Measurements from ENCODE around the gene OR56A3.
"Not testable (repeated sequence)": the region's sequence is repeated elsewhere in the genome, so short reads cannot be mapped to it uniquely, and the experiment has no call there.

The OR56A3 gene

GRCh38 chr11:5941951-5942350 lies at the start of gene OR56A3:
Gene OR56A3, plus strand, starts transcription at chr11:5942251. Its CDS starts 5,096 bp downstream, at chr11:5947347.
- no peak for DNase-seq

- no peak for DNase-seq
These were observed 49.1 kb upstream of the OR56A3 start, which contains the start of gene OR52E5 for GRCh38 chr11:5892908-5893307. Gene OR52E5, plus strand, starts transcription at chr11:5893208. Its CDS starts 7,569 bp downstream, at chr11:5900777.

GRCh38 chr11:5899534-5899933 lies 42.5 kb upstream of the OR56A3 start:
- DNase-seq: no peak

GRCh38 chr11:5910540-5910939 lies 31.5 kb upstream of the OR56A3 start:
- no peak for DNase-seq

GRCh38 chr11:5922749-5923426 lies 19.2 kb upstream of the OR56A3 start:
- DNase-seq: no peak

GRCh38 chr11:5923427-5923776 lies 18.6 kb upstream of the OR56A3 start:
- no peak for DNase-seq

GRCh38 chr11:5923794-5924193 lies 18.3 kb upstream of the OR56A3 start:
- DNase-seq: no peak

- DNase-seq: no peak
These were observed 13.8 kb upstream of the OR56A3 start for GRCh38 chr11:5928271-5928670.

GRCh38 chr11:5928811-5929210 lies 13.2 kb upstream of the OR56A3 start:
- no peak for DNase-seq

- DNase-seq: no peak
These were observed 12.3 kb upstream of the OR56A3 start for GRCh38 chr11:5929571-5930368.

- no peak for DNase-seq
These were observed 11.4 kb upstream of the OR56A3 start for GRCh38 chr11:5930614-5931013.

GRCh38 chr11:5931061-5931460 lies 11.0 kb upstream of the OR56A3 start:
- DNase-seq: no peak

GRCh38 chr11:5932671-5933070 lies 9.4 kb upstream of the OR56A3 start:
- no peak for DNase-seq

- no peak for DNase-seq
These were observed 8.9 kb upstream of the OR56A3 start for GRCh38 chr11:5933116-5933515.

- no peak for DNase-seq
These were observed 4.0 kb upstream of the OR56A3 start for GRCh38 chr11:5937868-5938602.

- no peak for DNase-seq
These were observed 3.5 kb upstream of the OR56A3 start for GRCh38 chr11:5938603-5938965.

- no peak for DNase-seq
These were observed 1.3 kb upstream of the OR56A3 start for GRCh38 chr11:5940748-5941147.

- DNase-seq: no peak
These were observed 13.5 kb downstream of the OR56A3 start for GRCh38 chr11:5955586-5955985.

- DNase-seq: not testable (repeated sequence)
These were observed 18.8 kb downstream of the OR56A3 start for GRCh38 chr11:5960704-5961320.

- no peak for DNase-seq
These were observed 24.9 kb downstream of the OR56A3 start for GRCh38 chr11:5966958-5967357.

- DNase-seq: no peak
These were observed 25.7 kb downstream of the OR56A3 start for GRCh38 chr11:5967708-5968107.

GRCh38 chr11:5968394-5968793 lies 26.3 kb downstream of the OR56A3 start, which contains the start of gene OR56A5:
Gene OR56A5, minus strand, starts transcription at chr11:5968494. Its CDS starts 0 bp downstream, at chr11:5968494.
- DNase-seq: no peak

- no peak for DNase-seq
These were observed 31.5 kb downstream of the OR56A3 start for GRCh38 chr11:5973530-5973929.
